ENCODE results near the gene CERK. TPM values are rescaled to one million over a fixed set of nuclear protein-coding genes. Genes with fewer than 3 reads are reported as not detected.

Gene CERK
- total and polyA plus RNA-seq, 2 of the 8 experiments (the other 6 are each of a cell fraction or from before 2014, with no cell fraction given), result 26.6 to 59.0 TPM

DNA sequence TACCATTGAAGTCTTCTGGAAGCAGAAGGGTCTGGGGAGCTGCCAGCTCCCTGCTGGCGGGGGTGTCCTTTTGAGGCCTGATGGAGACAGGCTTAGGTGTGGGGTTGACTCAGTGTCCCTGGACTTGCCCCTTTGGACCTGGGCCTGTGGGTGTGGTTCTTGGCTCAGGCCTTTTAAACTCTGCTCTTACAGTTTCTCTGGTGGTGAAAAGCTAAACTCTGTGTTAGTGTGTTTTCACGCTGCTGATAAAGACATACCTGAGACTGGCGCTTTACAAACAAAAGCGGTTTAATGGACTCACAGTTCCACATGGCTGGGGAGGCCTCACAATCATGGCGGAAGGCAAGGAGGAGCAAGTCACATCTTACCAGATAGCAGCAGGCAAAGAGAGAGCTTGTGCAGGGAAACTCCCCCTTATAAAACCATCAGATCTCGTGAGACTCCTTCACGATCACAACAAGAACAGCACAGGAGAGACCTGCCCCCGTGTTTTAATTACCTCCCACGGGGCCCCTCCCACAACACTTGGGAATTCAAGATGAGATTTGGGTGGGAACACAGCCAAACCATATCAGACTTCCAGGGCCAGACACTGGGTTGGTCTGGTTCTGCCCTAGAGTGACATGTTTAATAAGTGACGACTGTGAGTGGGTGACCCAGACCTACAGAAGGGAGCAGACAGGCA, 91.4 kb downstream of the CERK start:
- Histone ChIP-seq H3K27me3 (replicated peaks in 1 of 4; ENCODE audit: control insufficient read depth in 3 of 4, extremely low read depth in 1 of 4, insufficient read depth in 3 of 4, low read length in 3 of 4) (no peaks in the 10 kb centered on the region), H3K4me1 (replicated peaks in 1 of 4; ENCODE audit: control insufficient read depth in 3 of 4, insufficient read depth in 4 of 4, low read length in 3 of 4) (no peaks in the 10 kb centered on the region), H3K23me2 (ENCODE audit: low read depth, low read length) (peaks cover 14% of the 10 kb centered on the region; the same call in 1 of the 2 replicates), H3K36me3 (ENCODE audit: control insufficient read depth in 2 of 4, insufficient read depth in 4 of 4, low read length in 3 of 4) (no peaks in the 10 kb centered on the region), H4K91ac (replicated peaks; ENCODE audit: insufficient read length, low read length) (no peak overlapping the region), H3K4me2 (ENCODE audit: insufficient read depth in 1 of 2, low read depth in 2 of 2, low read length in 2 of 2) (no peak overlapping the region), H2BK20ac (ENCODE audit: low read length) (no peak overlapping the region), H4K8ac (ENCODE audit: extremely low read depth, insufficient read depth, low read length) (no peak overlapping the region), H3K9ac (replicated peaks in 1 of 4; ENCODE audit: extremely low read depth in 1 of 4, low read depth in 3 of 4, low read length in 3 of 4) (no peak overlapping the region), H3K79me2 (ENCODE audit: control insufficient read depth in 1 of 2, insufficient read depth in 2 of 2, low read length in 2 of 2) (no peaks in the 10 kb centered on the region; a peak in 1 of 4 replicates), H3K14ac (ENCODE audit: insufficient read length) (no peak overlapping the region), H4K5ac (ENCODE audit: insufficient read length, low read depth, low read length) (no peak overlapping the region), H3K23ac (ENCODE audit: insufficient read length) (no peak overlapping the region), H2BK15ac (ENCODE audit: low read length) (no peak overlapping the region), H3K9me3 (ENCODE audit: insufficient read depth in 2 of 2, low read depth in 1 of 2, low read length in 1 of 2) (no peaks in the 10 kb centered on the region), H3K4ac (replicated peaks; ENCODE audit: insufficient read length, low read depth, low read length) (no peak overlapping the region), H2BK5ac (ENCODE audit: low read depth, low read length) (no peak overlapping the region), H2AFZ (ENCODE audit: low read length) (no peak overlapping the region), H3K27ac (ENCODE audit: low read depth, low read length) (no peak overlapping the region), H3K4me3 (ENCODE audit: extremely low read depth in 1 of 4, insufficient read depth in 2 of 4, low read depth in 3 of 4, low read length in 4 of 4) (no peak overlapping the region), H3K56ac (replicated peaks; ENCODE audit: insufficient read length, low read depth, low read length) (no peak overlapping the region), H2BK12ac (ENCODE audit: low read depth, low read length) (no peak overlapping the region), H2BK120ac (replicated peaks; ENCODE audit: low read depth, low read length) (no peak overlapping the region), H2AK5ac (ENCODE audit: low read depth, low read length) (no peak overlapping the region), H3K79me1 (ENCODE audit: low read depth, low read length) (no peaks in the 10 kb centered on the region; the same call in 1 of the 2 replicates), H4K20me1 (replicated peaks in 1 of 2; ENCODE audit: control insufficient read depth in 1 of 2, insufficient read depth in 2 of 2, low read length in 2 of 2) (peaks cover 2 to 5% of the 10 kb centered on the region in 2 experiments), H3K18ac (ENCODE audit: extremely low read depth, low read length) (no peak overlapping the region)
- FAIRE-seq (no peak), DNase-seq (ENCODE audit: low read depth in 1 of 2, low spot score in 2 of 2) (no peak)
- 92% methylated on average over 10 of the region's 10 CpGs; no CpG with 5 or more reads in 1 of the 2 experiments for WGBS, 2 experiments (ENCODE audit: extremely low coverage in 1 of 2, insufficient coverage in 1 of 2, insufficient read length in 1 of 2, insufficient replicate concordance in 2 of 2, low coverage in 1 of 2, low lambda C conversion rate in 2 of 2, missing lambda C conversion rate in 1 of 2)
- ChIA-PET CTCF (ENCODE audit: partially characterized antibody) (interaction anchor here (0.8 to 1.0 kb wide), 3 partner anchors 23 to 83 kb away, joined by 3 to 4 read pairs (median 3); no protein-coding TSS in a partner anchor), POLR2A (ENCODE audit: partially characterized antibody) (no interaction called here)
- TF ChIP-seq GTF2F1 (IDR thresholded peaks at IDR 0.05; ENCODE audit: borderline replicate concordance, low read depth, low read length) (no peak), BCL11A (IDR thresholded peaks at IDR 0.05; ENCODE audit: low read depth in 2 of 2, low read length in 2 of 2) (no peak), SP1 (IDR thresholded peaks at IDR 0.05; ENCODE audit: low read depth, low read length) (no peak), POU5F1 (IDR thresholded peaks at IDR 0.05; ENCODE audit: low read depth, low read length) (no peak), RBBP5 (IDR thresholded peaks at IDR 0.05; ENCODE audit: borderline replicate concordance, low read depth, low read length) (no peak), MAFK (IDR thresholded peaks at IDR 0.05; ENCODE audit: low read depth, low read length) (no peak), SAP30 (IDR thresholded peaks at IDR 0.05; ENCODE audit: insufficient read depth, insufficient replicate concordance, low read length) (no peak), CEBPB (IDR thresholded peaks at IDR 0.05; ENCODE audit: low read depth, low read length) (no peak), CREB1 (IDR thresholded peaks at IDR 0.05) (no peak)
- TF ChIP-seq, protein P1, sequence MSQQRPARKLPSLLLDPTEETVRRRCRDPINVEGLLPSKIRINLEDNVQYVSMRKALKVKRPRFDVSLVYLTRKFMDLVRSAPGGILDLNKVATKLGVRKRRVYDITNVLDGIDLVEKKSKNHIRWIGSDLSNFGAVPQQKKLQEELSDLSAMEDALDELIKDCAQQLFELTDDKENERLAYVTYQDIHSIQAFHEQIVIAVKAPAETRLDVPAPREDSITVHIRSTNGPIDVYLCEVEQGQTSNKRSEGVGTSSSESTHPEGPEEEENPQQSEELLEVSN (IDR thresholded peaks at IDR 0.05), result no peak
- TF ChIP-seq, protein P2, sequence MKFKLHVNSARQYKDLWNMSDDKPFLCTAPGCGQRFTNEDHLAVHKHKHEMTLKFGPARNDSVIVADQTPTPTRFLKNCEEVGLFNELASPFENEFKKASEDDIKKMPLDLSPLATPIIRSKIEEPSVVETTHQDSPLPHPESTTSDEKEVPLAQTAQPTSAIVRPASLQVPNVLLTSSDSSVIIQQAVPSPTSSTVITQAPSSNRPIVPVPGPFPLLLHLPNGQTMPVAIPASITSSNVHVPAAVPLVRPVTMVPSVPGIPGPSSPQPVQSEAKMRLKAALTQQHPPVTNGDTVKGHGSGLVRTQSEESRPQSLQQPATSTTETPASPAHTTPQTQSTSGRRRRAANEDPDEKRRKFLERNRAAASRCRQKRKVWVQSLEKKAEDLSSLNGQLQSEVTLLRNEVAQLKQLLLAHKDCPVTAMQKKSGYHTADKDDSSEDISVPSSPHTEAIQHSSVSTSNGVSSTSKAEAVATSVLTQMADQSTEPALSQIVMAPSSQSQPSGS (IDR thresholded peaks at IDR 0.05; ENCODE audit: low read length), result no peak

All from H1 (cell line).